HepG2 (cell line): ENCODE data around the gene SSTR5. TPM values are rescaled to one million over a fixed set of nuclear protein-coding genes. Genes with fewer than 3 reads are reported as not detected.

ENCODE experiments used
- ATF7-NPFF ChIP-seq: sonication (generic); formaldehyde crosslinking; IDR thresholded peaks from 2 replicates; pipeline ENCODE4 v1.8.1; 2023; ENCODE audit warnings: mild to moderate bottlenecking, low read depth, missing genetic modification reagents, moderate library complexity
- CBX1 ChIP-seq: IDR thresholded peaks from one replicate; pipeline ENCODE4 v1.6.1; 2016; ENCODE audit warnings: antibody characterized with exemption, low read depth
- PLRG1 ChIP-seq: fragments of 450-650 bp; conservative IDR thresholded peaks from 2 replicates; pipeline ENCODE4 v1.6.1; 2016
- REPIN1 ChIP-seq: sonication (generic); formaldehyde crosslinking; IDR thresholded peaks from 2 replicates; pipeline ENCODE4 v1.8.0; 2022; ENCODE audit warnings: missing genetic modification reagents, low read depth, mild to moderate bottlenecking, borderline replicate concordance
- ZBTB20 ChIP-seq: sonication (generic); formaldehyde crosslinking; IDR thresholded peaks from 2 replicates; pipeline ENCODE4 v1.8.1; 2023; ENCODE audit warnings: missing genetic modification reagents, low read depth, mild to moderate bottlenecking, borderline replicate concordance
- ZNF136 ChIP-seq: sonication (generic); formaldehyde crosslinking; IDR thresholded peaks from 2 replicates; pipeline ENCODE4 v1.8.1; 2022; ENCODE audit warnings: low read depth, mild to moderate bottlenecking, moderate library complexity, missing genetic modification reagents
- ZNF160 ChIP-seq: sonication (generic); formaldehyde crosslinking; IDR thresholded peaks from 2 replicates; pipeline ENCODE4 v1.8.0; 2022; ENCODE audit warnings: mild to moderate bottlenecking, inconsistent platforms, missing genetic modification reagents
- ZNF446 ChIP-seq: sonication (generic); formaldehyde crosslinking; IDR thresholded peaks from 2 replicates; pipeline ENCODE4 v1.5.0; 2020; ENCODE audit warnings: mild to moderate bottlenecking, missing genetic modification reagents
- ZNF563 ChIP-seq: sonication (generic); formaldehyde crosslinking; IDR thresholded peaks from 2 replicates; pipeline ENCODE4 v1.8.0; 2022; ENCODE audit warnings: mild to moderate bottlenecking, moderate library complexity, missing genetic modification reagents
- polyA plus RNA-seq, 8 experiments: library from polyadenylated mRNA; depleted of rRNA in 3 of 8; stranded (reverse) in 7 of 8; unstranded in 1 of 8; fragments of >200 nt; fragmentation: Illumina TruSeq in 4 of 8; extraction: Trizol in 4 of 8; gene quantifications; 2 replicates each; pipeline versions ENCODE4 v1.2.1 to v1.2.3, GENCODE V29; 2011 to 2016; ENCODE audit warnings: low read depth in 4 of 8, missing spikeins in 1 of 8, mixed read lengths in 1 of 8; ENCODE audit not compliant: insufficient read depth in 1 of 8
- total RNA-seq, 5 experiments: library from RNA; depleted of rRNA; stranded (reverse); fragments of >200 nt; fragmentation: Illumina TruSeq; extraction: Trizol; gene quantifications; 2 replicates each; pipeline ENCODE4 v1.2.3, GENCODE V29; 2016; ENCODE audit warnings: low read depth in 1 of 5
- TF ChIP-seq, protein P1 (sequence below): sonication (generic); formaldehyde crosslinking; IDR thresholded peaks from 2 replicates; pipeline ENCODE4 v1.4.0; 2020; ENCODE audit warnings: missing genetic modification reagents, borderline replicate concordance
- TF ChIP-seq, protein P2 (sequence below): sonication (generic); formaldehyde crosslinking; IDR thresholded peaks from 2 replicates; pipeline ENCODE4 v1.8.0; 2022; ENCODE audit warnings: mild to moderate bottlenecking, missing genetic modification reagents, moderate library complexity
- TF ChIP-seq, protein P3 (sequence below): sonication (generic); formaldehyde crosslinking; conservative IDR thresholded peaks from 2 replicates; pipeline ENCODE4 v1.8.0; 2022; ENCODE audit warnings: low read depth, missing genetic modification reagents
- TF ChIP-seq, protein P4 (sequence below): sonication (generic); formaldehyde crosslinking; IDR thresholded peaks from 2 replicates; pipeline ENCODE4 v1.8.0; 2022; ENCODE audit warnings: missing genetic modification reagents, mild to moderate bottlenecking, borderline replicate concordance
- TF ChIP-seq, protein P5 (sequence below), 2 experiments: sonication (generic) in 1 of 2; formaldehyde crosslinking in 1 of 2; IDR thresholded peaks; 2 replicates each; pipeline versions ENCODE4 v1.4.0 to v1.6.1; 2018 to 2020; ENCODE audit warnings: missing genetic modification reagents in 2 of 2, borderline replicate concordance in 1 of 2, low read depth in 1 of 2, mild to moderate bottlenecking in 1 of 2, missing biosample characterization in 1 of 2
- TF ChIP-seq, protein P6 (sequence below): sonication (generic); formaldehyde crosslinking; IDR thresholded peaks from 2 replicates; pipeline ENCODE4 v1.4.0; 2020; ENCODE audit warnings: mild to moderate bottlenecking, missing genetic modification reagents

The SSTR5 gene
- total and polyA plus RNA-seq, 2 of the 13 experiments (the other 11 are each of a cell fraction or from before 2014, with no cell fraction given) = 0.20 to 0.49 TPM

DNA sequence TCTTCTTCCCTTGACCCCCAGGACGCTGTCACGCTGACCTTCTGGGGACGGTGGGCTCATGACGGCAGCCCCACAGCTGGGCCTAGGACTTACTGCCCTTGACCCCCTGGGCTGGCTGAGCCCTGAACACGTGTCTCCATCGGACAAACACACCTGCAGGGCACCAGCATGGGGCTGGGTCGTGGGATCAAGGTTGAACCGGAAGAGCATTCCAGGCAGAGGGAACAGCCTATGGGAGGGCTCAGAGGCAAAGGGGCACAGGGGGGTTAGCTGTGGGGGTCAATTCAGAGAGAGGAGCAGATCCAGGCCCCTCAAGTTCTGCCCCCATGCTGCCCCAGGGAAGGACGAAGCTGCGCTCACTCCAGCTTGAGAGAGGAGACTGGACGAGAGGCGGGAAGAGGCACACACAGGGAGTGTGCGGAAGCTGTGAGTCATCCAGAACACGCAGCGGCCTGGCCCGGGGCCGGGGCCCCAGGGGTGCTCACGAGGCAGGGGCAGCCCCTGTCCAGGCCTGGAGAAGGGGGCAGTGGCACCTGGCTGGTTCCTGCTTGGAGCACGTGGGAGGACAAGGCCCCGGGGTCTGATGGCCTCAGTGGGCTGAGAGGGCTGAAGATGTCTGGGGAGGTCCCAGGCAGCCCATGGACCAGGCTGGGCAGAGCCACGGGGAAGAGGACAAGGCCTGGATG lies 9.9 kb downstream of the SSTR5 start (continued):
- TF ChIP-seq, protein P1, sequence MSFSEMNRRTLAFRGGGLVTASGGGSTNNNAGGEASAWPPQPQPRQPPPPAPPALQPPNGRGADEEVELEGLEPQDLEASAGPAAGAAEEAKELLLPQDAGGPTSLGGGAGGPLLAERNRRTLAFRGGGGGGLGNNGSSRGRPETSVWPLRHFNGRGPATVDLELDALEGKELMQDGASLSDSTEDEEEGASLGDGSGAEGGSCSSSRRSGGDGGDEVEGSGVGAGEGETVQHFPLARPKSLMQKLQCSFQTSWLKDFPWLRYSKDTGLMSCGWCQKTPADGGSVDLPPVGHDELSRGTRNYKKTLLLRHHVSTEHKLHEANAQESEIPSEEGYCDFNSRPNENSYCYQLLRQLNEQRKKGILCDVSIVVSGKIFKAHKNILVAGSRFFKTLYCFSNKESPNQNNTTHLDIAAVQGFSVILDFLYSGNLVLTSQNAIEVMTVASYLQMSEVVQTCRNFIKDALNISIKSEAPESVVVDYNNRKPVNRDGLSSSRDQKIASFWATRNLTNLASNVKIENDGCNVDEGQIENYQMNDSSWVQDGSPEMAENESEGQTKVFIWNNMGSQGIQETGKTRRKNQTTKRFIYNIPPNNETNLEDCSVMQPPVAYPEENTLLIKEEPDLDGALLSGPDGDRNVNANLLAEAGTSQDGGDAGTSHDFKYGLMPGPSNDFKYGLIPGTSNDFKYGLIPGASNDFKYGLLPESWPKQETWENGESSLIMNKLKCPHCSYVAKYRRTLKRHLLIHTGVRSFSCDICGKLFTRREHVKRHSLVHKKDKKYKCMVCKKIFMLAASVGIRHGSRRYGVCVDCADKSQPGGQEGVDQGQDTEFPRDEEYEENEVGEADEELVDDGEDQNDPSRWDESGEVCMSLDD (CRISPR knock-in tag) = peak; percentile 78; the same call in 1 of the 2 replicates
- TF ChIP-seq ZBTB20 (CRISPR knock-in tag) = peak; percentile 86; the same call in 1 of the 2 replicates
- peak; percentile 91 for TF ChIP-seq ZNF160 (CRISPR knock-in tag)
- TF ChIP-seq PLRG1 = no peak
- TF ChIP-seq, protein P2, sequence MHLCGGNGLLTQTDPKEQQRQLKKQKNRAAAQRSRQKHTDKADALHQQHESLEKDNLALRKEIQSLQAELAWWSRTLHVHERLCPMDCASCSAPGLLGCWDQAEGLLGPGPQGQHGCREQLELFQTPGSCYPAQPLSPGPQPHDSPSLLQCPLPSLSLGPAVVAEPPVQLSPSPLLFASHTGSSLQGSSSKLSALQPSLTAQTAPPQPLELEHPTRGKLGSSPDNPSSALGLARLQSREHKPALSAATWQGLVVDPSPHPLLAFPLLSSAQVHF (CRISPR knock-in tag) = peak; percentile 89; the same call in 1 of the 2 replicates
- TF ChIP-seq, protein P3, sequence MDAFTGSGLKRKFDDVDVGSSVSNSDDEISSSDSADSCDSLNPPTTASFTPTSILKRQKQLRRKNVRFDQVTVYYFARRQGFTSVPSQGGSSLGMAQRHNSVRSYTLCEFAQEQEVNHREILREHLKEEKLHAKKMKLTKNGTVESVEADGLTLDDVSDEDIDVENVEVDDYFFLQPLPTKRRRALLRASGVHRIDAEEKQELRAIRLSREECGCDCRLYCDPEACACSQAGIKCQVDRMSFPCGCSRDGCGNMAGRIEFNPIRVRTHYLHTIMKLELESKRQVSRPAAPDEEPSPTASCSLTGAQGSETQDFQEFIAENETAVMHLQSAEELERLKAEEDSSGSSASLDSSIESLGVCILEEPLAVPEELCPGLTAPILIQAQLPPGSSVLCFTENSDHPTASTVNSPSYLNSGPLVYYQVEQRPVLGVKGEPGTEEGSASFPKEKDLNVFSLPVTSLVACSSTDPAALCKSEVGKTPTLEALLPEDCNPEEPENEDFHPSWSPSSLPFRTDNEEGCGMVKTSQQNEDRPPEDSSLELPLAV (CRISPR knock-in tag) = peak; percentile 75; the same call in 1 of the 2 replicates
- TF ChIP-seq ATF7-NPFF = peak; percentile 86
- peak; percentile 87; the same call in 1 of the 2 replicates for TF ChIP-seq ZNF563 (CRISPR knock-in tag)
- TF ChIP-seq REPIN1 (CRISPR knock-in tag) = 0 out of 2 replicates have a peak, but pooled peaks have one; percentile 60
- TF ChIP-seq, protein P4, sequence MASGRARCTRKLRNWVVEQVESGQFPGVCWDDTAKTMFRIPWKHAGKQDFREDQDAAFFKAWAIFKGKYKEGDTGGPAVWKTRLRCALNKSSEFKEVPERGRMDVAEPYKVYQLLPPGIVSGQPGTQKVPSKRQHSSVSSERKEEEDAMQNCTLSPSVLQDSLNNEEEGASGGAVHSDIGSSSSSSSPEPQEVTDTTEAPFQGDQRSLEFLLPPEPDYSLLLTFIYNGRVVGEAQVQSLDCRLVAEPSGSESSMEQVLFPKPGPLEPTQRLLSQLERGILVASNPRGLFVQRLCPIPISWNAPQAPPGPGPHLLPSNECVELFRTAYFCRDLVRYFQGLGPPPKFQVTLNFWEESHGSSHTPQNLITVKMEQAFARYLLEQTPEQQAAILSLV (CRISPR knock-in tag) = peak; percentile 96
- TF ChIP-seq ZNF136 (CRISPR knock-in tag) = peak; percentile 90; the same call in 1 of the 2 replicates
- TF ChIP-seq CBX1 = peak; percentile 76
- TF ChIP-seq, protein P5, sequence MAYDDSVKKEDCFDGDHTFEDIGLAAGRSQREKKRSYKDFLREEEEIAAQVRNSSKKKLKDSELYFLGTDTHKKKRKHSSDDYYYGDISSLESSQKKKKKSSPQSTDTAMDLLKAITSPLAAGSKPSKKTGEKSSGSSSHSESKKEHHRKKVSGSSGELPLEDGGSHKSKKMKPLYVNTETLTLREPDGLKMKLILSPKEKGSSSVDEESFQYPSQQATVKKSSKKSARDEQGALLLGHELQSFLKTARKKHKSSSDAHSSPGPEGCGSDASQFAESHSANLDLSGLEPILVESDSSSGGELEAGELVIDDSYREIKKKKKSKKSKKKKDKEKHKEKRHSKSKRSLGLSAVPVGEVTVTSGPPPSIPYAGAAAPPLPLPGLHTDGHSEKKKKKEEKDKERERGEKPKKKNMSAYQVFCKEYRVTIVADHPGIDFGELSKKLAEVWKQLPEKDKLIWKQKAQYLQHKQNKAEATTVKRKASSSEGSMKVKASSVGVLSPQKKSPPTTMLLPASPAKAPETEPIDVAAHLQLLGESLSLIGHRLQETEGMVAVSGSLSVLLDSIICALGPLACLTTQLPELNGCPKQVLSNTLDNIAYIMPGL (CRISPR knock-in tag; IDR thresholded peaks at IDR 0.05; ENCODE audit: borderline replicate concordance in 1 of 2, low read depth in 1 of 2) = peak; percentile 53 to 85; a peak in 2 of 4 replicates
- TF ChIP-seq, protein P6, sequence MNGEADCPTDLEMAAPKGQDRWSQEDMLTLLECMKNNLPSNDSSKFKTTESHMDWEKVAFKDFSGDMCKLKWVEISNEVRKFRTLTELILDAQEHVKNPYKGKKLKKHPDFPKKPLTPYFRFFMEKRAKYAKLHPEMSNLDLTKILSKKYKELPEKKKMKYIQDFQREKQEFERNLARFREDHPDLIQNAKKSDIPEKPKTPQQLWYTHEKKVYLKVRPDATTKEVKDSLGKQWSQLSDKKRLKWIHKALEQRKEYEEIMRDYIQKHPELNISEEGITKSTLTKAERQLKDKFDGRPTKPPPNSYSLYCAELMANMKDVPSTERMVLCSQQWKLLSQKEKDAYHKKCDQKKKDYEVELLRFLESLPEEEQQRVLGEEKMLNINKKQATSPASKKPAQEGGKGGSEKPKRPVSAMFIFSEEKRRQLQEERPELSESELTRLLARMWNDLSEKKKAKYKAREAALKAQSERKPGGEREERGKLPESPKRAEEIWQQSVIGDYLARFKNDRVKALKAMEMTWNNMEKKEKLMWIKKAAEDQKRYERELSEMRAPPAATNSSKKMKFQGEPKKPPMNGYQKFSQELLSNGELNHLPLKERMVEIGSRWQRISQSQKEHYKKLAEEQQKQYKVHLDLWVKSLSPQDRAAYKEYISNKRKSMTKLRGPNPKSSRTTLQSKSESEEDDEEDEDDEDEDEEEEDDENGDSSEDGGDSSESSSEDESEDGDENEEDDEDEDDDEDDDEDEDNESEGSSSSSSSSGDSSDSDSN (CRISPR knock-in tag) = peak; percentile 84
- peak; percentile 85 for TF ChIP-seq ZNF446
